H9 (cell line): ENCODE measurements around the gene YEATS2. TPM values are rescaled to one million over a fixed set of nuclear protein-coding genes. Genes with fewer than 3 reads are reported as not detected.

Experiments used
- DNase-seq: peaks from one replicate; pipeline ENCODE4 v3.0.0-alpha.2; 2017
- H2AFZ ChIP-seq: one replicate; pipeline ENCODE4 v1.6.1; 2013; ENCODE audit warnings: mild to moderate bottlenecking, low read length, control low read depth, moderate library complexity
- H2AK5ac ChIP-seq: 2 replicates; pipeline ENCODE4 v1.6.1; 2013; ENCODE audit warnings: low read length, control low read depth, mixed read lengths; ENCODE audit not compliant: insufficient read length
- H2BK120ac ChIP-seq: one replicate; pipeline ENCODE4 v1.6.1; 2013; ENCODE audit warnings: low read depth, mild to moderate bottlenecking, low read length, control low read depth, inconsistent platforms; ENCODE audit not compliant: poor library complexity, severe bottlenecking
- H2BK12ac ChIP-seq: 2 replicates; pipeline ENCODE4 v1.6.1; 2013; ENCODE audit warnings: low read length, control low read depth, mixed read lengths, low read depth; ENCODE audit not compliant: insufficient read length
- H2BK15ac ChIP-seq: 2 replicates; pipeline ENCODE4 v1.6.1; 2013; ENCODE audit warnings: low read depth, low read length, control low read depth
- H2BK20ac ChIP-seq: one replicate; pipeline ENCODE4 v1.6.1; 2013; ENCODE audit warnings: low read depth, mild to moderate bottlenecking, low read length, control low read depth, inconsistent platforms; ENCODE audit not compliant: poor library complexity, severe bottlenecking
- H2BK5ac ChIP-seq: 2 replicates; pipeline ENCODE4 v1.6.1; 2013; ENCODE audit warnings: low read length, control low read depth, mixed read lengths; ENCODE audit not compliant: insufficient read length
- H3K14ac ChIP-seq: 2 replicates; pipeline ENCODE4 v1.6.1; 2013; ENCODE audit warnings: low read length, control low read depth; ENCODE audit not compliant: insufficient read depth
- H3K18ac ChIP-seq: 2 replicates; pipeline ENCODE4 v1.6.1; 2013; ENCODE audit warnings: low read depth, mild to moderate bottlenecking, mixed read lengths, low read length, control low read depth; ENCODE audit not compliant: insufficient read length
- H3K23ac ChIP-seq: 2 replicates; pipeline ENCODE4 v1.6.1; 2013; ENCODE audit warnings: low read length, control low read depth, mixed read lengths, low read depth; ENCODE audit not compliant: insufficient read length
- H3K23me2 ChIP-seq: 2 replicates; pipeline ENCODE4 v1.6.1; 2013; ENCODE audit warnings: low read depth, mild to moderate bottlenecking, mixed read lengths, low read length, control low read depth; ENCODE audit not compliant: insufficient read length, poor library complexity, severe bottlenecking
- H3K27ac ChIP-seq: 2 replicates; pipeline ENCODE4 v1.5.1; 2013; ENCODE audit warnings: low read length, control low read depth, mixed read lengths, low read depth; ENCODE audit not compliant: insufficient read length
- H3K27me3 ChIP-seq: 2 replicates; pipeline ENCODE4 v1.6.1; 2013; ENCODE audit warnings: low read length, control low read depth, inconsistent platforms; ENCODE audit not compliant: insufficient read depth
- H3K4ac ChIP-seq: 2 replicates; pipeline ENCODE4 v1.6.1; 2013; ENCODE audit warnings: low read depth, mild to moderate bottlenecking, control low read depth, inconsistent platforms, low read length, moderate library complexity
- H3K4me1 ChIP-seq: 2 replicates; pipeline ENCODE4 v1.6.1; 2013; ENCODE audit warnings: low read length, control low read depth, inconsistent platforms; ENCODE audit not compliant: insufficient read depth
- H3K4me2 ChIP-seq: 2 replicates; pipeline ENCODE4 v1.6.1; 2013; ENCODE audit warnings: low read length, control low read depth, mixed read lengths; ENCODE audit not compliant: insufficient read length, insufficient read depth
- H3K56ac ChIP-seq: 2 replicates; pipeline ENCODE4 v1.6.1; 2013; ENCODE audit warnings: low read depth, mild to moderate bottlenecking, mixed read lengths, low read length, control low read depth; ENCODE audit not compliant: insufficient read length
- H3K79me1 ChIP-seq: 2 replicates; pipeline ENCODE4 v1.6.1; 2013; ENCODE audit warnings: low read depth, mild to moderate bottlenecking, moderate library complexity, low read length, control low read depth, inconsistent platforms; ENCODE audit not compliant: insufficient read depth, poor library complexity, severe bottlenecking
- H3K79me2 ChIP-seq: 2 replicates; pipeline ENCODE4 v1.6.1; 2013; ENCODE audit warnings: low read length, control low read depth, inconsistent platforms; ENCODE audit not compliant: insufficient read depth
- H3K9ac ChIP-seq: 2 replicates; pipeline ENCODE4 v1.6.1; 2013; ENCODE audit warnings: low read length, control low read depth, mixed read lengths; ENCODE audit not compliant: insufficient read length; ENCODE audit errors: extremely low read depth
- H3K9me3 ChIP-seq: one replicate; pipeline ENCODE4 v1.6.1; 2013; ENCODE audit warnings: low read depth, low read length, inconsistent platforms; ENCODE audit not compliant: control insufficient read depth
- H3T11ph ChIP-seq: one replicate; pipeline ENCODE4 v1.6.1; 2013; ENCODE audit warnings: mild to moderate bottlenecking, low read length, control low read depth, inconsistent platforms
- H4K20me1 ChIP-seq: one replicate; pipeline ENCODE4 v1.6.1; 2013; ENCODE audit not compliant: control insufficient read depth, insufficient read length, insufficient read depth
- H4K5ac ChIP-seq: 2 replicates; pipeline ENCODE4 v1.6.1; 2013; ENCODE audit warnings: low read depth, mild to moderate bottlenecking, mixed read lengths, low read length, control low read depth; ENCODE audit not compliant: insufficient read length
- H4K8ac ChIP-seq: replicated peaks from 2 replicates; pipeline ENCODE4 v1.6.1; 2013; ENCODE audit warnings: low read length, control low read depth, mixed read lengths, low read depth; ENCODE audit not compliant: insufficient read length
- H4K91ac ChIP-seq: 2 replicates; pipeline ENCODE4 v1.6.1; 2013; ENCODE audit warnings: low read depth, mild to moderate bottlenecking, moderate library complexity, mixed read lengths, low read length, control low read depth; ENCODE audit not compliant: insufficient read length
- H3K27ac Mint-ChIP-seq, 3 experiments: 2 replicates in 2 of 3; 3 replicates in 1 of 3; pipeline ENCODE4 v1.8.0; 2020 to 2021; ENCODE audit warnings: mixed read lengths in 3 of 3, mild to moderate bottlenecking in 1 of 3, moderate library complexity in 1 of 3
- H3K27me3 Mint-ChIP-seq: 2 replicates; pipeline ENCODE4 v1.8.0; 2021; ENCODE audit warnings: low read depth, mild to moderate bottlenecking, moderate library complexity, mixed read lengths
- H3K36me3 Mint-ChIP-seq, 3 experiments: 2 replicates in 2 of 3; 3 replicates in 1 of 3; pipeline ENCODE4 v1.8.0; 2020 to 2021; ENCODE audit warnings: low read depth in 3 of 3, mixed read lengths in 3 of 3; ENCODE audit not compliant: insufficient read depth in 1 of 3
- H3K4me1 Mint-ChIP-seq, 2 experiments: 2 replicates each; pipeline ENCODE4 v1.8.0; 2020; ENCODE audit warnings: mixed read lengths in 2 of 2
- H3K4me3 Mint-ChIP-seq, 2 experiments: 2 replicates in 1 of 2; 3 replicates in 1 of 2; pipeline ENCODE4 v1.8.0; 2020 to 2021; ENCODE audit warnings: mild to moderate bottlenecking in 2 of 2, mixed read lengths in 2 of 2, moderate library complexity in 1 of 2
- H3K9me3 Mint-ChIP-seq, 2 experiments: 2 replicates in 1 of 2; 3 replicates in 1 of 2; pipeline ENCODE4 v1.8.0; 2020; ENCODE audit warnings: mild to moderate bottlenecking in 2 of 2, mixed read lengths in 2 of 2, moderate library complexity in 1 of 2
- WGBS: extraction: QIAGEN DNeasy Blood & Tissue Kit; methylation state at CpG from one replicate; pipeline ENCODE4 v1.1.7; 2013; ENCODE audit warnings: missing lambda C conversion rate, low lambda C conversion rate, mixed read lengths; ENCODE audit not compliant: insufficient read length; ENCODE audit errors: extremely low coverage; 5-methylcytosine and 5-hydroxymethylcytosine counted together
- total RNA-seq: library from RNA; stranded (reverse); gene quantifications from 2 replicates; pipeline ENCODE4 v1.2.1, GENCODE V29; 2021
- TF ChIP-seq, protein P1 (sequence below): fragments of 200-600 bp; sonication (generic); conservative IDR thresholded peaks from 3 replicates; pipeline ENCODE4 v1.8.0; 2021; ENCODE audit warnings: antibody characterized with exemption, mild to moderate bottlenecking

Gene YEATS2
- total RNA-seq, 1 experiment from 2014 or later, result 40.3 TPM

DNA sequence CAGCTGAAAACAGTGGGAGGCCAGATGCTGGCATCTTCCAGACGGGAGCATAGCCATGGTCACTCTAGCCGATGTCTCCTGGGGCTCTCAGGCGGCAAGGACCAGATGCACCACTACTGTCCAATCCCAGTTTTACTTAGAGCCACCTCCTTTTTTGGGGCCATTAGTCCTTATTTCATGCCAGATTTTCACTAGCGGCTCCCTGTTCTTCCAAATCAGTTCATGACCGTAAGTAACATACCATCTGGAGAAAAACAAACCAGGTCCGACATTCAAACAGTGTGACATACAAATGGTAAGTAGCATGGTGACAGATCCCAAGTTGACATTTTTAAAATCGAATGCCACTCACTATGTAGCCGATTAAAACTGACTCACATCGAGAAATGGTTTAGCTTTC lies 131.9 kb downstream of the YEATS2 start:
- H3K4me3 Mint-ChIP-seq, result no peak overlapping the region
- TF ChIP-seq, protein P1, sequence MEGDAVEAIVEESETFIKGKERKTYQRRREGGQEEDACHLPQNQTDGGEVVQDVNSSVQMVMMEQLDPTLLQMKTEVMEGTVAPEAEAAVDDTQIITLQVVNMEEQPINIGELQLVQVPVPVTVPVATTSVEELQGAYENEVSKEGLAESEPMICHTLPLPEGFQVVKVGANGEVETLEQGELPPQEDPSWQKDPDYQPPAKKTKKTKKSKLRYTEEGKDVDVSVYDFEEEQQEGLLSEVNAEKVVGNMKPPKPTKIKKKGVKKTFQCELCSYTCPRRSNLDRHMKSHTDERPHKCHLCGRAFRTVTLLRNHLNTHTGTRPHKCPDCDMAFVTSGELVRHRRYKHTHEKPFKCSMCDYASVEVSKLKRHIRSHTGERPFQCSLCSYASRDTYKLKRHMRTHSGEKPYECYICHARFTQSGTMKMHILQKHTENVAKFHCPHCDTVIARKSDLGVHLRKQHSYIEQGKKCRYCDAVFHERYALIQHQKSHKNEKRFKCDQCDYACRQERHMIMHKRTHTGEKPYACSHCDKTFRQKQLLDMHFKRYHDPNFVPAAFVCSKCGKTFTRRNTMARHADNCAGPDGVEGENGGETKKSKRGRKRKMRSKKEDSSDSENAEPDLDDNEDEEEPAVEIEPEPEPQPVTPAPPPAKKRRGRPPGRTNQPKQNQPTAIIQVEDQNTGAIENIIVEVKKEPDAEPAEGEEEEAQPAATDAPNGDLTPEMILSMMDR, result no peak

More for the DNA sequence above, 131.9 kb downstream of the YEATS2 start:
- no peak overlapping the region for H3K4me2 ChIP-seq
- no peak overlapping the region for H4K91ac ChIP-seq
- H2AK5ac ChIP-seq, result no peak overlapping the region
- WGBS, result no CpG with 5 or more reads among the region's 9 CpGs
- H3K18ac ChIP-seq, result no peak overlapping the region
- no peak overlapping the region for H2BK20ac ChIP-seq
- H3K27me3 ChIP-seq, result no peaks in the 10 kb centered on the region
- H3T11ph ChIP-seq, result no peak overlapping the region
- no peak overlapping the region for H3K9ac ChIP-seq
- peaks cover 8 to 11% of the 10 kb centered on the region in 2 experiments for H3K4me1 Mint-ChIP-seq
- H3K79me1 ChIP-seq, result no peaks in the 10 kb centered on the region
- peaks cover 6% of the 10 kb centered on the region for H3K23me2 ChIP-seq
- H3K79me2 ChIP-seq, result no peaks in the 10 kb centered on the region
- H2BK15ac ChIP-seq, result no peak overlapping the region
- peaks cover 6 to 41% (median 40%) of the 10 kb centered on the region in 3 experiments; a peak in 5 of 7 replicates for H3K36me3 Mint-ChIP-seq
- DNase-seq, result no peak
- no peaks in the 10 kb centered on the region; the same call in 1 of the 2 replicates for H3K4me1 ChIP-seq
- no peaks in the 10 kb centered on the region for H3K9me3 Mint-ChIP-seq
- H4K20me1 ChIP-seq, result no peaks in the 10 kb centered on the region
- no peak overlapping the region for H3K4ac ChIP-seq
- no peaks in the 10 kb centered on the region for H3K9me3 ChIP-seq
- no peak overlapping the region for H3K56ac ChIP-seq
- no peaks in the 10 kb centered on the region for H3K27me3 Mint-ChIP-seq
- H3K23ac ChIP-seq, result no peak overlapping the region
- no peak overlapping the region for H2BK12ac ChIP-seq
- 0 out of 7 replicates have a peak overlapping the region, but pooled peaks of 1 of the 3 experiments have one; percentile 28 for H3K27ac Mint-ChIP-seq
- no peak overlapping the region for H2BK5ac ChIP-seq
- H2BK120ac ChIP-seq, result no peak overlapping the region
- H3K14ac ChIP-seq, result no peak overlapping the region
- no peak overlapping the region for H2AFZ ChIP-seq
- no peak overlapping the region for H3K27ac ChIP-seq
- H4K8ac ChIP-seq, result no peak overlapping the region
- no peak overlapping the region for H4K5ac ChIP-seq
